HG03066 (cell line): ENCODE measurements around the gene MED23.
"Not testable (repeated sequence)": the region's sequence is repeated elsewhere in the genome, so short reads cannot be mapped to it uniquely, and the experiment has no call there.

Source experiments
- ATAC-seq: cut with Tn5 transposase; IDR thresholded peaks from one replicate; pipeline ENCODE4 v1.9.1; 2021; ENCODE audit warnings: low read depth; ENCODE audit not compliant: unreplicated experiment

The MED23 gene

DNA sequence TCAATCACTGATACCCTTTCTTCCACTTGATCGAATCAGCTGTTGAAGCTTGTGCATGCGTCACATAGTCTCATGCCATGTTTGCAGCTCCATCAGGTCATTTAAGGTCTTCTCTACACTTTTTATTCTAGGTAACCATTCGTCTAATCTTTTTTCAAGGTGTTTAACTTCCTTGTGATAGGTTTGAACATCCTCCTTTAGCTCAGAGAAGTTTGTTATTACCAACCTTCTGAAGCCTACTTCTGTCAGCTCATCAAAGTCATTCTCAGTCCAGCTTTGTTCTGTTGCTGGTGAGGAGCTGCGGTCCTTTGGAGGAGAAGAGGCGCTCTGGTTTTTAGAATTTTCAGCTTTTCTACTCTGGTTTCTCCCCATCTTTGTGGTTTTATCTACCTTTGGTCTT is 97.1 kb downstream of the MED23 start:
- ATAC-seq = not testable (repeated sequence)

GRCh38 chr6:131524695-131525336 is 103.2 kb downstream of the MED23 start:
- ATAC-seq = no peak

GRCh38 chr6:131523988-131524673 is 103.9 kb downstream of the MED23 start:
- no peak for ATAC-seq
